ENCODE results near the gene SESTD1. TPM values are rescaled to one million over a fixed set of nuclear protein-coding genes. Genes with fewer than 3 reads are reported as not detected.

The SESTD1 gene
- total and polyA plus RNA-seq, 2 of the 13 experiments (the other 11 are each of a cell fraction or from before 2014, with no cell fraction given): 74.4 to 101 TPM

GRCh38 chr2:179304424-179304823 lies 39.8 kb upstream of the SESTD1 start:
- intact Hi-C loops (cut with micrococcal nuclease; ENCODE audit: unreplicated experiment): no loop called here
- POLR2A ChIA-PET: no interaction called here
- Histone ChIP-seq H3K36me3 (replicated peaks in 1 of 2; ENCODE audit: control insufficient read depth in 1 of 2, insufficient read depth in 2 of 2, low read length in 2 of 2) (no peaks in the 10 kb centered on the region), H3K9ac (ENCODE audit: insufficient read depth, low read depth, low read length) (no peak overlapping the region), H2AFZ (ENCODE audit: low read length) (no peak overlapping the region), H3K9me3 (ENCODE audit: low read length) (peaks cover 9% of the 10 kb centered on the region; the same call in 1 of the 2 replicates), H4K20me1 (ENCODE audit: insufficient read depth, low read length) (no peaks in the 10 kb centered on the region), H3K79me2 (ENCODE audit: insufficient read depth, low read length) (no peaks in the 10 kb centered on the region), H3K27ac (ENCODE audit: extremely low read length, insufficient read depth, low read length) (no peak overlapping the region), H3K4me2 (ENCODE audit: low read depth, low read length) (no peak overlapping the region), H3K4me3 (replicated peaks in 1 of 3; ENCODE audit: insufficient read depth in 1 of 3, low read depth in 2 of 3, low read length in 3 of 3) (no peak overlapping the region), H3K4me1 (ENCODE audit: insufficient read depth, low read length) (no peaks in the 10 kb centered on the region), H3K27me3 (ENCODE audit: control insufficient read depth in 1 of 2, insufficient read depth in 2 of 2, low read length in 2 of 2) (peaks cover 0 to 16% of the 10 kb centered on the region in 2 experiments; a peak in 3 of 5 replicates)
- no peak for DNase-seq (ENCODE audit: low spot score)
- no peak for FAIRE-seq
- in situ Hi-C loops (cut with HindIII; ENCODE audit: extremely low pct_ligation_motif_present, low pct_unique_long_range_greater_than_20kb): no loop called here
- no peak for ATAC-seq
- no TSS peak for BruUV-seq (replicated peaks)
- WGBS (ENCODE audit: low lambda C conversion rate): 2% methylated on average over 2 of the region's 2 CpGs
- CTCF ChIA-PET (ENCODE audit: low intra/inter-chr PET ratio, low total read pairs): no interaction called here
- TF ChIP-seq NR2C2 (CRISPR knock-in tag; IDR thresholded peaks at IDR 0.05; ENCODE audit: borderline replicate concordance): no peak
- peak; percentile 67; the same call in 1 of the 2 replicates for TF ChIP-seq ZNF12 (CRISPR knock-in tag; IDR thresholded peaks at IDR 0.05)
- TF ChIP-seq ZSCAN30 (CRISPR knock-in tag; IDR thresholded peaks at IDR 0.05): no peak

DNA sequence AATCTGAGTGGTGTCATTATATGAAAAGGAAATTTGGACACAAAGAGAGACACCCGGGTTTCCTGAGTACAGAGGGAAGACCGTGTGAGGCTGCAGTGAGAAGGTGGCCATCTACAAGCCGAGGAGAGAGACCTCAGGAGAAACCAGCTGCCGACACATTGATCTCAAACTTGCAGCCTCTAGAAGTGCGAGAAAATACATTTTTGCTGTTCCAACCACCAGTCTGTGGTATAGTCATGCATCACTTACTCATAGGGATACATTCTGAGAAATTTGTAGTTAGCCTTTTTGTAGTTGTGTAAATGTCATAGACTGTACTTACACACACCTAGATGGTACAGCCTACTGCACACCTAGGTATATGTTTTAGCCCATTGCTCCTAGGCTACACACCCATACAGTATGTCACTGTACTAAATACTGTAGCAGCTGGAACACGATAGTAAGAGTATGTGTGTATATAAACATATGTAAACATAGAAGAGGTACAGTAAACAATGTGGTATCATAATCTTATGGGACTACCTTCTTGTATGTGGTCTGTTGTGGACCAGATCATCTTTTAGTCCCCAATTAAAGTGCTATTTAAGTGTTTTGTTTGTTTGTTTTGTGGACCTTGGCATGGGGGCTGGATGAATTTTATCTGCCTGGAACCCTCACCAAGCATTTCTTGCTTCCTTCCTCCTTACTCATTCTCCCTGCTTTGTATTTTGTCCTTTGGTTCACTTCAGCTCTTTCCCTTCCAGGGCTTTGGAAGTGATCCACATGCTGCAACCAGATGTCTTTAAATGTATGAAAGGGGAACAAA lies 38.3 kb upstream of the SESTD1 start:
- no peaks in the 10 kb centered on the region for H3K4me1 ChIP-seq (ENCODE audit: insufficient read depth, low read length)
- no peaks in the 10 kb centered on the region for H3K36me3 ChIP-seq (replicated peaks in 1 of 2; ENCODE audit: control insufficient read depth in 1 of 2, insufficient read depth in 2 of 2, low read length in 2 of 2)
- ChIA-PET CTCF (ENCODE audit: low intra/inter-chr PET ratio, low total read pairs) (no interaction called here), POLR2A (no interaction called here)
- ATAC-seq (peak; percentile 46; the same call in 2 of the 3 replicates), FAIRE-seq (no peak), DNase-seq (ENCODE audit: low spot score) (no peak)
- TF ChIP-seq IKZF1 (IDR thresholded peaks at IDR 0.05) (no peak), ZMYM3 (CRISPR knock-in tag; IDR thresholded peaks at IDR 0.05) (no peak), TCF12 (IDR thresholded peaks at IDR 0.05) (no peak), TCF12 (CRISPR knock-in tag; IDR thresholded peaks at IDR 0.05) (no peak), ZFP41 (CRISPR knock-in tag; IDR thresholded peaks at IDR 0.05; ENCODE audit: borderline replicate concordance) (no peak), ZNF629 (CRISPR knock-in tag; conservative IDR thresholded peaks at IDR 0.05) (no peak), ZBTB21 (CRISPR knock-in tag; IDR thresholded peaks at IDR 0.05) (no peak), CREB3 (CRISPR knock-in tag; IDR thresholded peaks at IDR 0.05) (no peak), ESRRA (CRISPR knock-in tag; IDR thresholded peaks at IDR 0.05; ENCODE audit: low read depth) (no peak), THRA (CRISPR knock-in tag; IDR thresholded peaks at IDR 0.05; ENCODE audit: borderline replicate concordance) (no peak), PRPF4 (IDR thresholded peaks at IDR 0.05; ENCODE audit: low read depth, low read length, poor library complexity, severe bottlenecking) (no peak)
- no peak overlapping the region for H3K9ac ChIP-seq (ENCODE audit: insufficient read depth, low read depth, low read length)
- H3K4me2 ChIP-seq (ENCODE audit: low read depth, low read length): no peak overlapping the region
- in situ Hi-C loops (cut with HindIII; ENCODE audit: extremely low pct_ligation_motif_present, low pct_unique_long_range_greater_than_20kb) (no loop called here), intact Hi-C loops (cut with micrococcal nuclease; ENCODE audit: unreplicated experiment) (no loop called here)
- H3K4me3 ChIP-seq (replicated peaks in 1 of 3; ENCODE audit: insufficient read depth in 1 of 3, low read depth in 2 of 3, low read length in 3 of 3): no peak overlapping the region
- H3K9me3 ChIP-seq (ENCODE audit: low read length): peaks cover 9% of the 10 kb centered on the region; the same call in 1 of the 2 replicates
- no peak overlapping the region for H2AFZ ChIP-seq (ENCODE audit: low read length)
- H3K27me3 ChIP-seq (ENCODE audit: control insufficient read depth in 1 of 2, insufficient read depth in 2 of 2, low read length in 2 of 2): peaks cover 0 to 15% of the 10 kb centered on the region in 2 experiments; a peak in 3 of 5 replicates
- H3K27ac ChIP-seq (ENCODE audit: extremely low read length, insufficient read depth, low read length): no peak overlapping the region
- H4K20me1 ChIP-seq (ENCODE audit: insufficient read depth, low read length): no peaks in the 10 kb centered on the region
- 28% methylated on average over 6 of the region's 6 CpGs for WGBS (ENCODE audit: low lambda C conversion rate)
- H3K79me2 ChIP-seq (ENCODE audit: insufficient read depth, low read length): no peaks in the 10 kb centered on the region
- BruUV-seq (replicated peaks): no TSS peak

All from HepG2 (cell line).